NCI-H2029 treated with DMSO at 0.1 percent for 48 hours (cell line): Measurements from ENCODE around the gene MTCL1.

Source experiments
- DNase-seq: peaks from one replicate; lab custom pipeline; 2025; lab: John Stamatoyannopoulos, UW

The MTCL1 gene

GRCh38 chr18:8793445-8794155, 88.2 kb downstream of the MTCL1 start:
- no peak for DNase-seq

GRCh38 chr18:8794156-8794933, 89.0 kb downstream of the MTCL1 start:
- DNase-seq, result no peak

- no peak for DNase-seq
Measured at GRCh38 chr18:8794934-8795280, 89.6 kb downstream of the MTCL1 start.

GRCh38 chr18:8795586-8796325, 90.4 kb downstream of the MTCL1 start:
- DNase-seq, result no peak

- no peak for DNase-seq
Measured at GRCh38 chr18:8797206-8797605, 91.8 kb downstream of the MTCL1 start.

- no peak for DNase-seq
Measured at GRCh38 chr18:8799001-8799400, 93.6 kb downstream of the MTCL1 start.

GRCh38 chr18:8799596-8800441, 94.5 kb downstream of the MTCL1 start:
- no peak for DNase-seq

GRCh38 chr18:8800445-8800844, 95.1 kb downstream of the MTCL1 start:
- DNase-seq, result no peak

- no peak for DNase-seq
Measured at GRCh38 chr18:8800876-8801262, 95.5 kb downstream of the MTCL1 start.

- DNase-seq, result no peak
Measured at GRCh38 chr18:8801263-8801901, 96.0 kb downstream of the MTCL1 start.

GRCh38 chr18:8802017-8802672, 96.8 kb downstream of the MTCL1 start:
- DNase-seq, result no peak

GRCh38 chr18:8803063-8803795, 97.9 kb downstream of the MTCL1 start:
- DNase-seq, result no peak

- DNase-seq, result no peak
Measured at GRCh38 chr18:8803957-8804356, 98.6 kb downstream of the MTCL1 start.

GRCh38 chr18:8805552-8805951, 100.2 kb downstream of the MTCL1 start:
- no peak for DNase-seq

- DNase-seq, result no peak
Measured at GRCh38 chr18:8806100-8806797, 100.9 kb downstream of the MTCL1 start.

- DNase-seq, result no peak
Measured at GRCh38 chr18:8806798-8807487, 101.6 kb downstream of the MTCL1 start.

GRCh38 chr18:8807488-8807805, 102.1 kb downstream of the MTCL1 start:
- no peak for DNase-seq

- DNase-seq, result no peak
Measured at GRCh38 chr18:8808001-8808400, 102.6 kb downstream of the MTCL1 start.

GRCh38 chr18:8809514-8809913, 104.2 kb downstream of the MTCL1 start:
- no peak for DNase-seq
